Measurements from ENCODE around the gene TP63. TPM values are rescaled to one million over a fixed set of nuclear protein-coding genes. Genes with fewer than 3 reads are reported as not detected.

Gene TP63
- polyA plus RNA-seq, 3 donors, result not detected

GRCh38 chr3:189871418-189871817 lies 240.2 kb downstream of the TP63 start:
- Mint-ChIP-seq H3K27ac (no peak overlapping the region), H3K4me3 (no peak overlapping the region), H3K4me1 (no peaks in the 10 kb centered on the region), H3K36me3 (no peaks in the 10 kb centered on the region), H3K27me3 (ENCODE audit: low read depth in 3 of 3) (peaks cover 0 to 2% (median 0%) of the 10 kb centered on the region in 3 donors), H3K9me3 (peaks cover 0 to 8% (median 4%) of the 10 kb centered on the region in 7 donors)
- intact Hi-C loops (cut with micrococcal nuclease), result no loop called here
- Histone ChIP-seq H2AFZ (ENCODE audit: insufficient read depth, low read depth, low read length, poor library complexity, severe bottlenecking) (no peak overlapping the region), H3K9ac (ENCODE audit: insufficient read depth, low read length, poor library complexity, severe bottlenecking) (no peak overlapping the region), H3K4me1 (ENCODE audit: control insufficient read depth in 1 of 2, insufficient read depth in 2 of 2, low read length in 2 of 2) (no peaks in the 10 kb centered on the region), H3K79me2 (ENCODE audit: insufficient read depth, low read length) (no peaks in the 10 kb centered on the region), H3K4me3 (replicated peaks in 1 of 3; ENCODE audit: low read depth in 2 of 3, low read length in 3 of 3) (no peak overlapping the region), H3K36me3 (replicated peaks in 1 of 2; ENCODE audit: control insufficient read depth in 1 of 2, insufficient read depth in 2 of 2, low read length in 2 of 2) (no peaks in the 10 kb centered on the region), H3K27me3 (ENCODE audit: control insufficient read depth in 2 of 2, insufficient read depth in 2 of 2, low read length in 2 of 2) (no peaks in the 10 kb centered on the region), H3K4me2 (replicated peaks; ENCODE audit: extremely low read depth, low read length, poor library complexity, severe bottlenecking) (no peak overlapping the region), H3K27ac (ENCODE audit: low read depth in 1 of 2, low read length in 2 of 2) (no peak overlapping the region), H3K9me3 (replicated peaks in 1 of 2; ENCODE audit: control insufficient read depth in 1 of 2, insufficient read depth in 1 of 2, low read length in 2 of 2) (peaks cover 0 to 8% of the 10 kb centered on the region in 2 donors), H4K20me1 (ENCODE audit: insufficient read depth, low read length) (no peaks in the 10 kb centered on the region)
- WGBS (ENCODE audit: insufficient coverage), result no CpG with 5 or more reads among the region's 2 CpGs
- no peak for TF ChIP-seq CTCF (IDR thresholded peaks at IDR 0.05)
- DNase-seq, result no peak

GRCh38 chr3:189883113-189883753 lies 252.0 kb downstream of the TP63 start:
- no peak for DNase-seq
- Histone ChIP-seq H4K20me1 (ENCODE audit: insufficient read depth, low read length) (no peaks in the 10 kb centered on the region), H3K79me2 (ENCODE audit: insufficient read depth, low read length) (no peaks in the 10 kb centered on the region), H3K27me3 (ENCODE audit: control insufficient read depth in 2 of 2, insufficient read depth in 2 of 2, low read length in 2 of 2) (no peaks in the 10 kb centered on the region), H3K4me3 (replicated peaks in 1 of 3; ENCODE audit: low read depth in 2 of 3, low read length in 3 of 3) (no peak overlapping the region), H3K36me3 (replicated peaks in 1 of 2; ENCODE audit: control insufficient read depth in 1 of 2, insufficient read depth in 2 of 2, low read length in 2 of 2) (no peaks in the 10 kb centered on the region), H3K9me3 (replicated peaks in 1 of 2; ENCODE audit: control insufficient read depth in 1 of 2, insufficient read depth in 1 of 2, low read length in 2 of 2) (no peaks in the 10 kb centered on the region), H3K9ac (ENCODE audit: insufficient read depth, low read length, poor library complexity, severe bottlenecking) (no peak overlapping the region), H3K4me2 (replicated peaks; ENCODE audit: extremely low read depth, low read length, poor library complexity, severe bottlenecking) (no peak overlapping the region), H3K4me1 (ENCODE audit: control insufficient read depth in 1 of 2, insufficient read depth in 2 of 2, low read length in 2 of 2) (no peaks in the 10 kb centered on the region), H3K27ac (ENCODE audit: low read depth in 1 of 2, low read length in 2 of 2) (no peak overlapping the region), H2AFZ (ENCODE audit: insufficient read depth, low read depth, low read length, poor library complexity, severe bottlenecking) (no peak overlapping the region)
- TF ChIP-seq CTCF (IDR thresholded peaks at IDR 0.05), result no peak
- H3K9me3 Mint-ChIP-seq, result peaks cover 0 to 8% (median 0%) of the 10 kb centered on the region in 7 donors
- H3K27ac Mint-ChIP-seq, result no peak overlapping the region
- intact Hi-C loops (cut with micrococcal nuclease), result no loop called here
- no peak overlapping the region for H3K4me3 Mint-ChIP-seq
- no CpG with 5 or more reads among the region's 4 CpGs for WGBS (ENCODE audit: insufficient coverage)
- no peaks in the 10 kb centered on the region for H3K36me3 Mint-ChIP-seq
- H3K4me1 Mint-ChIP-seq, result no peaks in the 10 kb centered on the region
- H3K27me3 Mint-ChIP-seq (ENCODE audit: low read depth in 3 of 3), result peaks cover 0 to 1% (median 0%) of the 10 kb centered on the region in 3 donors

All from CD14-positive monocyte (primary cell).